OCI-LY7 (cell line): ENCODE results near the gene PUM1. TPM values are rescaled to one million over a fixed set of nuclear protein-coding genes. Genes with fewer than 3 reads are reported as not detected.

Source experiments
- BruUV-seq: library from RNA; stranded (reverse); fragments of 400-500 nt; replicated peaks from 2 replicates; lab custom pipeline; 2021; lab: Mats Ljungman, UMichigan
- CTCF ChIA-PET: fragments of 300-600 bp; sonication (Branson Sonifier 250); formaldehyde crosslinking; loops from one replicate; lab custom pipeline; 2022; ENCODE audit warnings: antibody characterized with exemption; ENCODE audit not compliant: unreplicated experiment; lab: Charles Lee
- POLR2A ChIA-PET: fragments of 300-600 bp; sonication (Branson Sonifier 250); formaldehyde crosslinking; loops from one replicate; lab custom pipeline; 2022; ENCODE audit warnings: antibody characterized with exemption; lab: Charles Lee
- DNase-seq: peaks from one replicate; pipeline ENCODE4 v3.0.0-alpha.2; 2015; ENCODE audit warnings: low spot score
- H2AFZ ChIP-seq: fragments of 200-600 bp; sonication (generic), shearing (Covaris generic); 2 replicates; pipeline ENCODE4 v1.6.1; 2014; ENCODE audit warnings: mild to moderate bottlenecking, antibody characterized with exemption, low read length, moderate library complexity
- H3K27ac ChIP-seq: fragments of 200-600 bp; sonication (generic); 2 replicates; pipeline ENCODE4 v1.5.1; 2014; ENCODE audit warnings: mixed run types, low read depth, mild to moderate bottlenecking, moderate library complexity, low read length, inconsistent platforms; ENCODE audit not compliant: poor library complexity, severe bottlenecking
- H3K36me3 ChIP-seq: fragments of 200-600 bp; sonication (generic); 2 replicates; pipeline ENCODE4 v1.6.1; 2014; ENCODE audit warnings: mild to moderate bottlenecking, antibody characterized with exemption, low read length, moderate library complexity, mixed read lengths; ENCODE audit not compliant: insufficient read depth
- H3K4me1 ChIP-seq: fragments of 200-600 bp; sonication (generic); 2 replicates; pipeline ENCODE4 v1.5.1; 2014; ENCODE audit warnings: mild to moderate bottlenecking, low read length; ENCODE audit not compliant: insufficient read depth, poor library complexity, severe bottlenecking
- H3K4me2 ChIP-seq: fragments of 200-600 bp; sonication (generic); 2 replicates; pipeline ENCODE4 v1.6.1; 2014; ENCODE audit warnings: mild to moderate bottlenecking, low read length
- H3K4me3 ChIP-seq: fragments of 200-600 bp; sonication (generic); 2 replicates; pipeline ENCODE4 v1.5.1; 2014; ENCODE audit warnings: mild to moderate bottlenecking, low read depth, low read length; ENCODE audit not compliant: poor library complexity, severe bottlenecking
- H3K79me2 ChIP-seq: fragments of 200-600 bp; sonication (generic); 2 replicates; pipeline ENCODE4 v1.6.1; 2016; ENCODE audit warnings: low read depth, mild to moderate bottlenecking, low read length, moderate library complexity, mixed read lengths; ENCODE audit not compliant: insufficient read depth
- H3K9me2 ChIP-seq: fragments of 200-600 bp; sonication (generic); 2 replicates; pipeline ENCODE4 v1.6.1; 2016; ENCODE audit warnings: mild to moderate bottlenecking, low read length, mixed read lengths; ENCODE audit not compliant: insufficient read depth
- H3K9me3 ChIP-seq: fragments of 200-600 bp; sonication (generic); 2 replicates; pipeline ENCODE4 v1.6.1; 2014; ENCODE audit warnings: mild to moderate bottlenecking, mixed run types, low read length, mixed read lengths
- H4K20me1 ChIP-seq: fragments of 200-600 bp; sonication (generic); 2 replicates; pipeline ENCODE4 v1.6.1; 2014; ENCODE audit warnings: mild to moderate bottlenecking, antibody characterized with exemption, low read length, moderate library complexity, mixed read lengths; ENCODE audit not compliant: insufficient read depth
- CTCF ChIP-seq: fragments of 200-600 bp; sonication (generic); conservative IDR thresholded peaks from 2 replicates; pipeline ENCODE4 v1.5.1; 2014; ENCODE audit warnings: mild to moderate bottlenecking, antibody characterized with exemption, low read length, moderate library complexity, mixed read lengths
- EZH2phosphoT487 ChIP-seq: fragments of 200-600 bp; sonication (generic); IDR thresholded peaks from 2 replicates; pipeline ENCODE4 v1.6.1; 2018; ENCODE audit warnings: low read depth, borderline replicate concordance, mild to moderate bottlenecking, mixed run types, antibody characterized with exemption, low read length, moderate library complexity, mixed read lengths
- intact Hi-C: fragments of 100-400 bp; cut with micrococcal nuclease; formaldehyde crosslinking; loops from one replicate; pipeline ENCODE4 v1.10.0; 2022; ENCODE audit not compliant: unreplicated experiment
- total RNA-seq, 2 experiments: library from RNA; depleted of rRNA in 1 of 2; stranded (reverse); fragments of >200 nt in 1 of 2; shearing (Covaris generic) in 1 of 2; gene quantifications; 2 replicates each; pipeline ENCODE4 v1.2.3, GENCODE V29; 2014 to 2022

PUM1 gene
- total RNA-seq, 2 experiments from 2014 or later: 52.0 to 97.5 TPM

- H3K9me3 ChIP-seq: no peaks in the 10 kb centered on the region
- ChIA-PET CTCF (no interaction called here), POLR2A (no interaction called here)
- peaks cover 87% of the 10 kb centered on the region for H3K36me3 ChIP-seq
- H3K79me2 ChIP-seq: peaks cover 100% of the 10 kb centered on the region
- no peak overlapping the region for H3K4me2 ChIP-seq
- peaks cover 17% of the 10 kb centered on the region; the same call in 1 of the 2 replicates for H4K20me1 ChIP-seq
- intact Hi-C loops: no loop called here
- DNase-seq: no peak
- no peak overlapping the region for H3K4me3 ChIP-seq
- H3K27ac ChIP-seq: no peak overlapping the region
- no peaks in the 10 kb centered on the region for H3K4me1 ChIP-seq
- TF ChIP-seq CTCF: no peak
- TF ChIP-seq EZH2phosphoT487: no peak
- H2AFZ ChIP-seq: no peak overlapping the region
- no peaks in the 10 kb centered on the region for H3K9me2 ChIP-seq
- BruUV-seq: TSS peak; percentile 54
These were observed 21.9 kb downstream of the PUM1 start for GRCh38 chr1:31043631-31044030.

GRCh38 chr1:31042656-31043055 is 22.9 kb downstream of the PUM1 start:
- Histone ChIP-seq H3K79me2 (peaks cover 100% of the 10 kb centered on the region), H3K9me3 (no peaks in the 10 kb centered on the region), H3K27ac (no peak overlapping the region), H2AFZ (no peak overlapping the region), H4K20me1 (peaks cover 21% of the 10 kb centered on the region; the same call in 1 of the 2 replicates), H3K4me3 (no peak overlapping the region), H3K36me3 (peaks cover 92% of the 10 kb centered on the region), H3K4me2 (no peak overlapping the region), H3K4me1 (no peaks in the 10 kb centered on the region), H3K9me2 (no peaks in the 10 kb centered on the region)
- no peak for TF ChIP-seq CTCF
- no peak for TF ChIP-seq EZH2phosphoT487
- intact Hi-C loops: no loop called here
- POLR2A ChIA-PET: no interaction called here
- CTCF ChIA-PET: no interaction called here
- DNase-seq: no peak
- BruUV-seq: no TSS peak

GRCh38 chr1:31041529-31041928 is 24.0 kb downstream of the PUM1 start:
- Histone ChIP-seq H3K9me2 (no peaks in the 10 kb centered on the region), H3K4me3 (no peak overlapping the region), H4K20me1 (peaks cover 21% of the 10 kb centered on the region; the same call in 1 of the 2 replicates), H3K79me2 (peaks cover 100% of the 10 kb centered on the region), H3K4me1 (no peaks in the 10 kb centered on the region), H3K36me3 (peaks cover 92% of the 10 kb centered on the region), H3K4me2 (no peak overlapping the region), H3K9me3 (no peaks in the 10 kb centered on the region), H2AFZ (no peak overlapping the region), H3K27ac (no peak overlapping the region)
- TF ChIP-seq EZH2phosphoT487: no peak
- no peak for TF ChIP-seq CTCF
- ChIA-PET CTCF (no interaction called here), POLR2A (interaction anchor here (0.9 kb wide), 1 partner anchor 14 kb away, joined by 4 read pairs; no protein-coding TSS in a partner anchor)
- intact Hi-C loops: no loop called here
- DNase-seq: no peak
- no TSS peak for BruUV-seq
